ENCODE measurements around the gene CYTH3.
A peak's percentile ranks its signal among the peaks of the same experiment; 100 is the strongest.
"Not testable (repeated sequence)": the region's sequence is repeated elsewhere in the genome, so short reads cannot be mapped to it uniquely, and the experiment has no call there.

The CYTH3 gene

DNA sequence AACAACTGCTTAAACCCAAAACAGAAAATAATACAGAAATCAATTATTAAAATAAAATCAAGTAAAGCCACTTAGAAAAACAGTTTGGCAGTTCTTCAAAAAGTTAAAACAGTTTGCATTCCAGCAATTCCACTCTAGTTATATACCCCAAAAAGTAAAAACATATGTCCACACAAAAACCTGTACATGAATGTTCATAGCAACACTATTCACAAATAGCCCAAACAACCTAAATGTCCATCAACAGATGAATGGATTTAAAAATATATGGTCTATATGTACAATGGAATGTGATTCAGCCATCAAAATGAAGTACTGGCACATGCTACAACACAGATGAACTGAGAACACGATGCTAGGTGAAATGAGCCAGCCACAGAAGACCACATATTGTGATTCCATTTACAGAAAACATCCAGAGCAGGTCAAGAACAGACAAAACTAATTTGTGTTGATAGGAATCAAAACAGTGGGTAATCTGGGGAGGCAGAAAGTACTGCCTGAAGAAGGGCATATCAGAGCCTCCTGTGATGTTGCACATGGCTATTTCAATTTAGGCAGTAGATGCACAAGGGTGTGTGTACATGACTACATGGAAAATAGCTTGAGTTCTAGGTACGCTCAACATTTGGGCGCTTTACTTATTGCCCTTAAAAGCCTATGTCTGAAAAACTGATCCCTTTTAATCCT, 66.3 kb downstream of the CYTH3 start:
- Histone ChIP-seq H3K9me3 (ENCODE audit: control insufficient read depth, insufficient read depth, low read length) (no peaks in the 10 kb centered on the region), H3K27ac (ENCODE audit: low read depth, low read length) (no peak overlapping the region), H3K36me3 (ENCODE audit: control insufficient read depth, insufficient read depth, low read length) (no peaks in the 10 kb centered on the region), H3K4me3 (ENCODE audit: low read depth, low read length) (no peak overlapping the region), H3K27me3 (ENCODE audit: control insufficient read depth, insufficient read depth, low read length) (no peaks in the 10 kb centered on the region), H3K9ac (ENCODE audit: low read depth, low read length) (no peak overlapping the region), H3K4me1 (ENCODE audit: control insufficient read depth, insufficient read depth, low read length) (no peaks in the 10 kb centered on the region; the same call in 1 of the 2 replicates)

- Histone ChIP-seq H3K4me1 (ENCODE audit: control insufficient read depth, insufficient read depth, low read length) (peaks cover 14% of the 10 kb centered on the region), H3K4me3 (ENCODE audit: low read depth, low read length) (no peak overlapping the region), H3K36me3 (ENCODE audit: control insufficient read depth, insufficient read depth, low read length) (no peaks in the 10 kb centered on the region), H3K27me3 (ENCODE audit: control insufficient read depth, insufficient read depth, low read length) (no peaks in the 10 kb centered on the region), H3K9me3 (ENCODE audit: control insufficient read depth, insufficient read depth, low read length) (no peaks in the 10 kb centered on the region), H3K27ac (ENCODE audit: low read depth, low read length) (no peak overlapping the region), H3K9ac (ENCODE audit: low read depth, low read length) (no peak overlapping the region)
Measured at GRCh38 chr7:6203381-6203780, 69.0 kb downstream of the CYTH3 start.

DNA sequence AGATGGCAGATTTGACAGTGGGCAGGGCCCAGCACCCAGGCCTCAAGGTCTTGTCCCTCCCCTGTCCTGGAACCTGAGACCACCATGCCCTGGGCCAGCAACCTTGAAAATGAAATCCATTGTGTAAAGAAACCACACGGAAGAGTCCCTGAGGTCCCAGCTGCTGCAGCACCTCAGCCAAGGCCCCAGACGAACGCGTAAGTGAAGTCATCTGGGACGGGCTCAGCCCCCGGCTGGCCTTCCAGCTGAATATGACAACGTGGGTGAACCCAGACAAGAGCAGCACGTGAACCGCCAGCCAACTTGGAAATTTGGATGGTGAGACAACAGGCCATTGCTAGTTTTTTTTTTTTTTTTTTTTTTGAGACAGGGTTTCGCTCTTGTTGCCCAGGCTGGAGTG, 70.3 kb downstream of the CYTH3 start:
- Histone ChIP-seq H3K9me3 (ENCODE audit: control insufficient read depth, insufficient read depth, low read length) (no peaks in the 10 kb centered on the region), H3K4me3 (ENCODE audit: low read depth, low read length) (no peak overlapping the region), H3K27me3 (ENCODE audit: control insufficient read depth, insufficient read depth, low read length) (no peaks in the 10 kb centered on the region), H3K4me1 (ENCODE audit: control insufficient read depth, insufficient read depth, low read length) (peaks cover 22% of the 10 kb centered on the region), H3K9ac (ENCODE audit: low read depth, low read length) (no peak overlapping the region), H3K36me3 (ENCODE audit: control insufficient read depth, insufficient read depth, low read length) (no peaks in the 10 kb centered on the region), H3K27ac (ENCODE audit: low read depth, low read length) (no peak overlapping the region)

DNA sequence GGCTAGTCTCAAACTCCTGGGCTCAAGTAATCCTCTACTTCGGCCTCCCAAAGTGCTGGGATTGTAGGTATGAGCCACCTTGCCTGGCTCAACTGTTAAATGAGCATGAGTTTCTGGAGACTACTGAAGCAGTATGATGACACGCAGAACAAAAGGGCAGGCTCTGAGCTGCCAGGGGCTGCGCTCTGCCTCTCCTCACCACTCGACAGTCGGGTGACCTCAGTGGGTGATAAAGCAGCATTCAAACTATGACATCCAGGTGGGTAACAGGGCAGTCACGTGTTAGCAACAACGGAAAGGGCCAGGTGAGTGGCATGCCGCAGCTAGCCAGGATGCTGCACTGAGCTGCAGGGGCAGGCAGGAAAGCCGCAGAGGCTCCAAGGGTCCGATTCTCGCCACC, 71.5 kb downstream of the CYTH3 start:
- no peaks in the 10 kb centered on the region for H3K36me3 ChIP-seq (ENCODE audit: control insufficient read depth, insufficient read depth, low read length)
- peaks cover 22% of the 10 kb centered on the region for H3K4me1 ChIP-seq (ENCODE audit: control insufficient read depth, insufficient read depth, low read length)
- H3K4me3 ChIP-seq (ENCODE audit: low read depth, low read length) = no peak overlapping the region
- no peaks in the 10 kb centered on the region for H3K27me3 ChIP-seq (ENCODE audit: control insufficient read depth, insufficient read depth, low read length)
- H3K27ac ChIP-seq (ENCODE audit: low read depth, low read length) = no peak overlapping the region
- no peak overlapping the region for H3K9ac ChIP-seq (ENCODE audit: low read depth, low read length)
- no peaks in the 10 kb centered on the region for H3K9me3 ChIP-seq (ENCODE audit: control insufficient read depth, insufficient read depth, low read length)

DNA sequence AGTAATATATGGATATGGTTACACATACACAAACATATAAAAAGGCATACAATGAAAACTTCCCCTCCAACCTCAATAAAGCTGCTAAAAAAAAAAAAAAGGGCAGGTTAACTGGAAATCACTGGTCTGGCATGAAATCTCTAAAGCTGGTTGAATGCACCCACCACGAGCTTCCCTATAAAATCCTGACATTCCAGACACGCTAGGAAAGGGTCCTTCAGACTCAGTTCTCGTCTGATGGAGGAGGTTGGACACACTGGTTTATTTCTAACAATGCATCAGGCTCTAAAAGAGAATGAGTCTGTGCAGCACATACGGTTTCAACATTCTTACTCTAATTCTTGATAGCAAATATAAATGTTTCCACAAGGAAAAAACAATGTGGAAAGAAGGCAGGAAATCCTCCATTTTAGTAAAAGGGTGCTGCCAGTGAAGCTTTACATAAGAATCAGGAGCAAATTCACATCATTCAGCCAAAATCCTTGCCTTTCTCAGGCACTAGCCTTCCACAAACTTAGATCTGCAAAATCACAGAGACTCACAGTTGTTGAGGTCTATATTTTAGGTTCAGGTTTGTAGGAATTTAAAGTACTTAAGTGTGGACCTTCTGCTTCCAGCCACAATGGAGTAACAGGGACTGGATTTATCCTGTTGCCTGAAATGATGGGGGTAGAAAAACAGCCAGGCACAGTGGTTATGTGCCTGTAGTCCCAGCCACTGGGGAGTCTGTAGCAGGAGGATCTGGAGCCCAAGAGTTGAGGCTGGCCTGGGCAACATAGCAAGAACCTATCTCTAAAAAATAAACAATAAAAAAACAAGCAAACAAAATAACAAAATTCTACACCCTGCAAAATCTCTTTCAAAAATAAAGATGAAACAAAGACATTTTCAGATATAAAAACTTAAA, 73.5 kb downstream of the CYTH3 start:
- Histone ChIP-seq H3K9ac (ENCODE audit: low read depth, low read length) (0 out of 2 replicates have a peak overlapping the region, but pooled peaks have one; percentile 28), H3K27me3 (ENCODE audit: control insufficient read depth, insufficient read depth, low read length) (no peaks in the 10 kb centered on the region), H3K4me3 (ENCODE audit: low read depth, low read length) (0 out of 2 replicates have a peak overlapping the region, but pooled peaks have one; percentile 16), H3K27ac (ENCODE audit: low read depth, low read length) (peak overlapping the region; percentile 68), H3K4me1 (ENCODE audit: control insufficient read depth, insufficient read depth, low read length) (peaks cover 22% of the 10 kb centered on the region), H3K36me3 (ENCODE audit: control insufficient read depth, insufficient read depth, low read length) (no peaks in the 10 kb centered on the region), H3K9me3 (ENCODE audit: control insufficient read depth, insufficient read depth, low read length) (no peaks in the 10 kb centered on the region)

DNA sequence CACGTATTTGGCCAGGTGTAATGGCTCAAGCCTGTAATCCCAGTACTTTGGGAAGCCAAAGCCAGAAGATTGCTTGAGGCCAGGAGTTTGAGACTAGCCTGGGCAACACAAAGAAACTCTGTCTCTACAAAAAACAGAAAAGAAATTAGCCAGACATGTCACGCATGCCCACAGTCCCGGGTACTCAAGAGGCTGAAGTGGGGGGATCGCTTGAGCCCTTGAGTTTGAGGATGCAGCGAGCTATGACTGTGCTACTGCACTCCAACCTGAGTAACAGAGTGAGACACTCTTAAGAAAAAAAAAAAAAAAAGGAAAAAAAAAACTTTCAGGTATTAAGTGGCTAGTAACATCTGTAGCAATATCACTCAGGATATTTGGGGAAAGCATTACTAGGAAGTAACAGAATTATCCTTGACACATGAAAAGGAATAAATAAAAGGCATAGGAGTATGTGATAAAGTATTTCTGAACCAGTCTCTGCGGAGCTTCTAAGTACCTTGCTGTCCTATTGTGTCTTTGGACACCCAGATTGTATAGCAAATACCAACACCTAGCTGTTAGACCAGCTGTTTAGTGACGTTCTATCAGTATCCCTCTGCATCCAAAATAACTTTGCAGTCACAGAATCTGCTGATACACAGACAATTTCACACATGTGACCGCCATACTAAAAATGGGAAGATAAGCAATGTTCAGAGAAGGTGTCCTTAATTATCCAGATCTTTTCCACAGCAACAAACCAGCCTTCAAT, 74.4 kb downstream of the CYTH3 start:
- H3K36me3 ChIP-seq (ENCODE audit: control insufficient read depth, insufficient read depth, low read length) = no peaks in the 10 kb centered on the region
- H3K9me3 ChIP-seq (ENCODE audit: control insufficient read depth, insufficient read depth, low read length) = no peaks in the 10 kb centered on the region
- no peak overlapping the region for H3K9ac ChIP-seq (ENCODE audit: low read depth, low read length)
- no peak overlapping the region for H3K4me3 ChIP-seq (ENCODE audit: low read depth, low read length)
- H3K4me1 ChIP-seq (ENCODE audit: control insufficient read depth, insufficient read depth, low read length) = peaks cover 22% of the 10 kb centered on the region
- no peaks in the 10 kb centered on the region for H3K27me3 ChIP-seq (ENCODE audit: control insufficient read depth, insufficient read depth, low read length)
- H3K27ac ChIP-seq (ENCODE audit: low read depth, low read length) = no peak overlapping the region

GRCh38 chr7:6193709-6194108, 78.7 kb downstream of the CYTH3 start:
- Histone ChIP-seq H3K27ac (ENCODE audit: low read depth, low read length) (no peak overlapping the region), H3K9ac (ENCODE audit: low read depth, low read length) (no peak overlapping the region), H3K4me3 (ENCODE audit: low read depth, low read length) (no peak overlapping the region), H3K9me3 (ENCODE audit: control insufficient read depth, insufficient read depth, low read length) (no peaks in the 10 kb centered on the region), H3K36me3 (ENCODE audit: control insufficient read depth, insufficient read depth, low read length) (no peaks in the 10 kb centered on the region), H3K4me1 (ENCODE audit: control insufficient read depth, insufficient read depth, low read length) (peaks cover 11% of the 10 kb centered on the region), H3K27me3 (ENCODE audit: control insufficient read depth, insufficient read depth, low read length) (no peaks in the 10 kb centered on the region)

- H3K9me3 ChIP-seq (ENCODE audit: control insufficient read depth, insufficient read depth, low read length); H3K36me3 ChIP-seq (ENCODE audit: control insufficient read depth, insufficient read depth, low read length); H3K4me1 ChIP-seq (ENCODE audit: control insufficient read depth, insufficient read depth, low read length); H3K9ac ChIP-seq (ENCODE audit: low read depth, low read length); H3K27me3 ChIP-seq (ENCODE audit: control insufficient read depth, insufficient read depth, low read length); H3K4me3 ChIP-seq (ENCODE audit: low read depth, low read length); H3K27ac ChIP-seq (ENCODE audit: low read depth, low read length): not testable (repeated sequence)
Measured at GRCh38 chr7:6190563-6190962, 81.9 kb downstream of the CYTH3 start.

GRCh38 chr7:6188389-6188788, 84.0 kb downstream of the CYTH3 start:
- Histone ChIP-seq H3K9me3 (ENCODE audit: control insufficient read depth, insufficient read depth, low read length) (no peaks in the 10 kb centered on the region), H3K36me3 (ENCODE audit: control insufficient read depth, insufficient read depth, low read length) (no peaks in the 10 kb centered on the region)

GRCh38 chr7:6186577-6186976, 85.8 kb downstream of the CYTH3 start:
- Histone ChIP-seq H3K36me3 (ENCODE audit: control insufficient read depth, insufficient read depth, low read length) (no peaks in the 10 kb centered on the region), H3K4me1 (ENCODE audit: control insufficient read depth, insufficient read depth, low read length) (no peaks in the 10 kb centered on the region), H3K27me3 (ENCODE audit: control insufficient read depth, insufficient read depth, low read length) (no peaks in the 10 kb centered on the region), H3K4me3 (ENCODE audit: low read depth, low read length) (no peak overlapping the region), H3K27ac (ENCODE audit: low read depth, low read length) (no peak overlapping the region), H3K9me3 (ENCODE audit: control insufficient read depth, insufficient read depth, low read length) (no peaks in the 10 kb centered on the region), H3K9ac (ENCODE audit: low read depth, low read length) (no peak overlapping the region)

More at GRCh38 chr7:6188389-6188788, 84.0 kb downstream of the CYTH3 start:
- no peak overlapping the region for H3K9ac ChIP-seq (ENCODE audit: low read depth, low read length)
- no peaks in the 10 kb centered on the region for H3K27me3 ChIP-seq (ENCODE audit: control insufficient read depth, insufficient read depth, low read length)
- no peak overlapping the region for H3K27ac ChIP-seq (ENCODE audit: low read depth, low read length)
- no peak overlapping the region for H3K4me3 ChIP-seq (ENCODE audit: low read depth, low read length)
- H3K4me1 ChIP-seq (ENCODE audit: control insufficient read depth, insufficient read depth, low read length) = no peaks in the 10 kb centered on the region

Data from HUES48 (cell line).